Glutamatergic neuron (in vitro differentiated cells): ENCODE measurements around the gene KCNMA1. TPM values are rescaled to one million over a fixed set of nuclear protein-coding genes. Genes with fewer than 3 reads are reported as not detected.

Experiments used
- DNase-seq: peaks from one replicate; pipeline ENCODE4 v3.0.0; 2022
- H3K27ac Mint-ChIP-seq: one replicate; pipeline ENCODE4 v1.8.0; 2020; ENCODE audit warnings: mild to moderate bottlenecking, mixed read lengths, inconsistent platforms; ENCODE audit not compliant: unreplicated experiment
- H3K27me3 Mint-ChIP-seq: one replicate; pipeline ENCODE4 v1.8.0; 2020; ENCODE audit warnings: mild to moderate bottlenecking, moderate library complexity, mixed read lengths, inconsistent platforms; ENCODE audit not compliant: unreplicated experiment
- H3K36me3 Mint-ChIP-seq: one replicate; pipeline ENCODE4 v1.8.0; 2020; ENCODE audit warnings: mild to moderate bottlenecking, mixed read lengths, inconsistent platforms; ENCODE audit not compliant: unreplicated experiment
- H3K4me1 Mint-ChIP-seq: one replicate; pipeline ENCODE4 v1.8.0; 2020; ENCODE audit warnings: mild to moderate bottlenecking, low read depth, mixed read lengths, inconsistent platforms; ENCODE audit not compliant: unreplicated experiment
- H3K4me3 Mint-ChIP-seq: one replicate; pipeline ENCODE4 v1.8.0; 2020; ENCODE audit warnings: mild to moderate bottlenecking, mixed read lengths, inconsistent platforms; ENCODE audit not compliant: unreplicated experiment
- H3K9me3 Mint-ChIP-seq: one replicate; pipeline ENCODE4 v1.8.0; 2020; ENCODE audit warnings: mild to moderate bottlenecking, moderate library complexity, mixed read lengths, inconsistent platforms; ENCODE audit not compliant: unreplicated experiment
- total RNA-seq: library from RNA; stranded (reverse); fragmentation: NEBNext Ultra II Directional; extraction: Animal tissue kit (Norgen Biotek cat#: 25700); gene quantifications from one replicate; pipeline ENCODE4 v1.2.1, GENCODE V29; 2021; ENCODE audit not compliant: unreplicated experiment
- TF ChIP-seq, protein P1 (sequence below): fragments of 200-600 bp; sonication (generic); IDR thresholded peaks from one replicate; pipeline ENCODE4 v1.5.0; 2021; ENCODE audit not compliant: partially characterized antibody, unreplicated experiment

Gene KCNMA1
- total RNA-seq, 1 donor from 2014 or later, result 3.2 TPM

GRCh38 chr10:77501846-77502261 lies 135.8 kb downstream of the KCNMA1 start:
- H3K4me1 Mint-ChIP-seq, result peaks cover 15% of the 10 kb centered on the region
- peaks cover 3% of the 10 kb centered on the region for H3K27me3 Mint-ChIP-seq
- no peak for DNase-seq
- TF ChIP-seq, protein P1, sequence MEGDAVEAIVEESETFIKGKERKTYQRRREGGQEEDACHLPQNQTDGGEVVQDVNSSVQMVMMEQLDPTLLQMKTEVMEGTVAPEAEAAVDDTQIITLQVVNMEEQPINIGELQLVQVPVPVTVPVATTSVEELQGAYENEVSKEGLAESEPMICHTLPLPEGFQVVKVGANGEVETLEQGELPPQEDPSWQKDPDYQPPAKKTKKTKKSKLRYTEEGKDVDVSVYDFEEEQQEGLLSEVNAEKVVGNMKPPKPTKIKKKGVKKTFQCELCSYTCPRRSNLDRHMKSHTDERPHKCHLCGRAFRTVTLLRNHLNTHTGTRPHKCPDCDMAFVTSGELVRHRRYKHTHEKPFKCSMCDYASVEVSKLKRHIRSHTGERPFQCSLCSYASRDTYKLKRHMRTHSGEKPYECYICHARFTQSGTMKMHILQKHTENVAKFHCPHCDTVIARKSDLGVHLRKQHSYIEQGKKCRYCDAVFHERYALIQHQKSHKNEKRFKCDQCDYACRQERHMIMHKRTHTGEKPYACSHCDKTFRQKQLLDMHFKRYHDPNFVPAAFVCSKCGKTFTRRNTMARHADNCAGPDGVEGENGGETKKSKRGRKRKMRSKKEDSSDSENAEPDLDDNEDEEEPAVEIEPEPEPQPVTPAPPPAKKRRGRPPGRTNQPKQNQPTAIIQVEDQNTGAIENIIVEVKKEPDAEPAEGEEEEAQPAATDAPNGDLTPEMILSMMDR, result no peak
- peaks cover 5% of the 10 kb centered on the region for H3K36me3 Mint-ChIP-seq
- no peak overlapping the region for H3K27ac Mint-ChIP-seq
- H3K9me3 Mint-ChIP-seq, result peaks cover 3% of the 10 kb centered on the region
- H3K4me3 Mint-ChIP-seq, result no peak overlapping the region

DNA sequence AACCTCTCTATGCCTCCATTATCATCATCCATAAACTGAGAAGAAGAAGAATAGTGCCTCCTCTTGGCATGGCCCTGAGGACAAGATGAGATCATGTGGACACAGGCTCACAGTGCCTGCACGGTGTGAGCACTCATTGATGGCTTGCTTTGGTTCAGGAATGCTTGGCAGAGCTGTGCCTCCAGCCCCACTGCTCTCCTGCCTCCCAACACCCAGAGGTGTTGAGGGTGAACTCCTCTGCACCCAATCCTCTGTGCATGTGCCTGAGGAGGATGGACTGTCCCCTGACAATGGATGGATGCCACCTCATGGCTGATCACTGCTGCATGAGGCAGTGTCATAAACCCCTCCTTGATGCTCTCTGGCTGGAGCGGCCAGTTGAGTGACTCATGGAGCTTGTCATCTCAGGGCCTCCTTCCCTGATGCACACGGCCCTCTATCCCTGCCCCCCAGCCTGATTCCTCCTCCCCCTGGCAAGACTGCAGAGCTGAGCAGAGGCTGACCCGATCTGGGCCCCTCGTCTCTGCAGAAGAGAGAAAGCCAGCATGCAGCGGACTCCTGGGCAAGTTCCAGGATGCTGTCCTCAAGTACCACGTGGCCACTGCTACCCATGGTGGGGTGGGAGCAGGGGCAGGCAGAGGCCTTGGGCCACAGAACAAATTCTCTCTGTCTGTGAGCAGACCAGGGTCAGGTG lies 136.3 kb downstream of the KCNMA1 start:
- H3K27ac Mint-ChIP-seq, result no peak overlapping the region
- no peak overlapping the region for H3K4me3 Mint-ChIP-seq
- DNase-seq, result no peak
- H3K9me3 Mint-ChIP-seq, result peaks cover 1% of the 10 kb centered on the region
- peaks cover 13% of the 10 kb centered on the region for H3K4me1 Mint-ChIP-seq
- H3K36me3 Mint-ChIP-seq, result peaks cover 5% of the 10 kb centered on the region
- H3K27me3 Mint-ChIP-seq, result peaks cover 3% of the 10 kb centered on the region
- TF ChIP-seq, protein P1, result no peak

- DNase-seq, result no peak
- TF ChIP-seq, protein P1, result no peak
- peaks cover 3% of the 10 kb centered on the region for H3K27me3 Mint-ChIP-seq
- peaks cover 5% of the 10 kb centered on the region for H3K36me3 Mint-ChIP-seq
- peaks cover 12% of the 10 kb centered on the region for H3K4me1 Mint-ChIP-seq
- no peaks in the 10 kb centered on the region for H3K9me3 Mint-ChIP-seq
- no peak overlapping the region for H3K27ac Mint-ChIP-seq
- no peak overlapping the region for H3K4me3 Mint-ChIP-seq
Observed at GRCh38 chr10:77500754-77501151, 136.9 kb downstream of the KCNMA1 start.

DNA sequence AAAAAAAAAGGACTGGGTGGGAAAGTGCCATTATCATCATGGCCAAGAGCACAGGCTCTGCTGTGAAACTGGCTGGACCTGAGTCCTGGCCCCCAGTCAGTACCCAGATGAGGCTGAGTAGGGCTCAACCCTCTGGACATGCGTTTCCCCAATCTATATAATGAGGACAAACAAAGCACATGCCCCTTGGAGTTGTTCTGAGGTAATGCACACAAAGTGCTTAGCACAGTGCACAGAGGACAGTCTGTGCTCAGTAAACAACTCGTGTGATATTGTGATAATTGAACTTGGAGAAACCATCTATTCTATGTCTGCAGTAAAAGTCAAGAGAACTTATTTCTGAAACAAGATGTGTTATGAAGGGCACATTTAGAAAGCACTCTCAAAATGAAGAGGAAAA lies 138.8 kb downstream of the KCNMA1 start:
- Mint-ChIP-seq H3K27ac (no peak overlapping the region), H3K27me3 (peaks cover 3% of the 10 kb centered on the region), H3K4me1 (peaks cover 2% of the 10 kb centered on the region), H3K4me3 (no peak overlapping the region), H3K9me3 (no peaks in the 10 kb centered on the region), H3K36me3 (no peaks in the 10 kb centered on the region)
- DNase-seq, result no peak
- TF ChIP-seq, protein P1, result no peak

GRCh38 chr10:77498210-77498609 lies 139.4 kb downstream of the KCNMA1 start:
- TF ChIP-seq, protein P1, result no peak
- H3K36me3 Mint-ChIP-seq, result no peaks in the 10 kb centered on the region
- peaks cover 2% of the 10 kb centered on the region for H3K4me1 Mint-ChIP-seq
- H3K27ac Mint-ChIP-seq, result no peak overlapping the region
- DNase-seq, result no peak
- no peaks in the 10 kb centered on the region for H3K9me3 Mint-ChIP-seq
- peaks cover 3% of the 10 kb centered on the region for H3K27me3 Mint-ChIP-seq
- no peak overlapping the region for H3K4me3 Mint-ChIP-seq
